ENCODE data around the gene VTI1B. TPM values are rescaled to one million over a fixed set of nuclear protein-coding genes. Genes with fewer than 3 reads are reported as not detected.
"Not testable (repeated sequence)": the region's sequence is repeated elsewhere in the genome, so short reads cannot be mapped to it uniquely, and the experiment has no call there.

VTI1B gene
- total RNA-seq, 4 donors from 2014 or later, result 78.5 to 104 (median 83.3) TPM

DNA sequence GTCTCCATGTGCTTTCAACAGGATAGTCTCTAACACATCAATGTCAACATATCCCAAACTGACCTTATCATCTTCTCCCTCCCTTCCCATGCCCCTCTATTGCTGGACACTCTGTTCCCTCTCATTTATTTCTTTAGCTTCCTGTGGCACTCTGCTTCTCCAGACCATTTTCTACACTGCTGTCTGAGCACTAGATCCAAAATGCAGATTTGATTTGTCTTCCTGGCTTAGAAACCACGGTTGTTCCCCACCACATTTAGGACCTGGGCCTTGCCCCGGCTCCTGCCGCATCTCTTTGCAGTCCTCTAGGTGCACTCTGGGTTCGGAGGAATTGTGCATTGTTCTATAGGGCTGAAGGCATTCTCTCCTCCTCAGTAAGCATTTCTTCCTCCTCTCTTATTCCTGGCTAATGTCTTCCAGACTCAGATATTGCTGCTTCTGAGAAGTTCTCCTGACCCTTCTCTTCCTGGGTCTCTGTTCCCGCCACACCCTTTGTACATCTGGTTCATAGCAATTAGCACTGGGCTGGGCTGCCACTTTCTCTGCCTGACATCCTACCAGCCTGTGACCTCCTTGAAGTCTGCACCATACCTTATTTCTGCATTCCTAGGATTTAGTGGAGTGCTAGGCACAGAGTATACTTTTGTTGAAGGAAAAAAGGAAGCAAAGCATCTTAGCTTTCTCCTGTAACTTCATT lies 40.8 kb downstream of the VTI1B start:
- DNase-seq (ENCODE audit: extremely low spot score), result no peak
- Histone ChIP-seq H3K4me3 (no peak overlapping the region), H3K27me3 (no peaks in the 10 kb centered on the region), H3K4me1 (peaks cover 0 to 2% (median 0%) of the 10 kb centered on the region in 4 donors), H3K9me3 (no peaks in the 10 kb centered on the region), H3K27ac (replicated peaks in 1 of 4) (no peak overlapping the region), H3K36me3 (no peaks in the 10 kb centered on the region)
- intact Hi-C loops (cut with DNase I), result no loop called here
- WGBS, result 92% methylated on average over 5 of the region's 5 CpGs
- no peak for TF ChIP-seq POLR2A (IDR thresholded peaks at IDR 0.05; ENCODE audit: low read depth)
- TF ChIP-seq, protein P1, sequence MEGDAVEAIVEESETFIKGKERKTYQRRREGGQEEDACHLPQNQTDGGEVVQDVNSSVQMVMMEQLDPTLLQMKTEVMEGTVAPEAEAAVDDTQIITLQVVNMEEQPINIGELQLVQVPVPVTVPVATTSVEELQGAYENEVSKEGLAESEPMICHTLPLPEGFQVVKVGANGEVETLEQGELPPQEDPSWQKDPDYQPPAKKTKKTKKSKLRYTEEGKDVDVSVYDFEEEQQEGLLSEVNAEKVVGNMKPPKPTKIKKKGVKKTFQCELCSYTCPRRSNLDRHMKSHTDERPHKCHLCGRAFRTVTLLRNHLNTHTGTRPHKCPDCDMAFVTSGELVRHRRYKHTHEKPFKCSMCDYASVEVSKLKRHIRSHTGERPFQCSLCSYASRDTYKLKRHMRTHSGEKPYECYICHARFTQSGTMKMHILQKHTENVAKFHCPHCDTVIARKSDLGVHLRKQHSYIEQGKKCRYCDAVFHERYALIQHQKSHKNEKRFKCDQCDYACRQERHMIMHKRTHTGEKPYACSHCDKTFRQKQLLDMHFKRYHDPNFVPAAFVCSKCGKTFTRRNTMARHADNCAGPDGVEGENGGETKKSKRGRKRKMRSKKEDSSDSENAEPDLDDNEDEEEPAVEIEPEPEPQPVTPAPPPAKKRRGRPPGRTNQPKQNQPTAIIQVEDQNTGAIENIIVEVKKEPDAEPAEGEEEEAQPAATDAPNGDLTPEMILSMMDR (IDR thresholded peaks at IDR 0.05), result no peak
- no peak for TF ChIP-seq EP300 (IDR thresholded peaks at IDR 0.05)
- no peak for TF ChIP-seq POLR2AphosphoS5 (IDR thresholded peaks at IDR 0.05)

DNA sequence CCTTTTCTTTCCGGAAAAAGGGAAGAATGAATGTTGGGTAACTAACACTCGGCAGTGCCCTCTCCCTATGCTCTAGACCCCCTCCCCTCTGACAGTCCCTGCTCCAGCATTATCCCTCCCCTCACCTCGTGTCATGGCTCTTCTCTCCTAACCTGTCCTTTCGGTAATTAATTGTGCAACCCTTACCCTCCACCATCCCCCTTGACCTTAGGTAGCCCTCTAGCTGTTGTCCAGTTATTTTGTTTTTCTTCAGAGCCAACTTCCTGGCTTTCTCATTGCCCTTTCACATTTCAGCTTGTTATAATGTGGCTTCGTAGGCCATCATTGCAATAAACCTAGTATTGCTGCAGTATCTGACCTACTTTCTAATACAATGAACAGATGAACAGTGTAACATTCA lies 43.5 kb downstream of the VTI1B start:
- Histone ChIP-seq H3K36me3 (no peaks in the 10 kb centered on the region), H3K27me3 (no peaks in the 10 kb centered on the region), H3K4me1 (no peaks in the 10 kb centered on the region), H3K9me3 (no peaks in the 10 kb centered on the region), H3K4me3 (no peak overlapping the region), H3K27ac (replicated peaks in 1 of 4) (no peak overlapping the region)
- TF ChIP-seq POLR2AphosphoS5 (IDR thresholded peaks at IDR 0.05), result no peak
- TF ChIP-seq POLR2A (IDR thresholded peaks at IDR 0.05; ENCODE audit: low read depth), result no peak
- no peak for TF ChIP-seq EP300 (IDR thresholded peaks at IDR 0.05)
- TF ChIP-seq, protein P1 (IDR thresholded peaks at IDR 0.05), result no peak
- intact Hi-C loops (cut with DNase I), result no loop called here
- DNase-seq (ENCODE audit: extremely low spot score), result no peak
- WGBS, result 83% methylated on average over 5 of the region's 5 CpGs

DNA sequence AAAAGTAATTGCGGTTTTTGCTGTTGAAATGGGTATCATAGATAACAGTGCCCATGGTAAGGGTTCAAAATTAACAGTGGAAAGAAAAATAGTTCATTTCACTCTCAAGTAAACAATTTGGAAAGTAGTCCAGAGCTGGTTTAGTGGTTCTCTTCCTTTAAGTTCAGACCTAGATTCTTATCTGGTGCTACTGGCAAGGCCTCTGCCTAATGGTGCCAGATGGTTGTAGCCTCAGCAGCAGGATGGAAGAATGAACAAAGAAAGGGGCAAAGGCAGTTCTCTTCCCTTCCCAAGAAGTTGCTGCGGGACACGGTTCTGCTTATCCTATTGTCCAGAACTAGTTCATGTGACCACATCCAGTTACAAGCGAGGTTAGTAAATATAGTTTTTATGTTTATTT lies 44.2 kb downstream of the VTI1B start:
- no peaks in the 10 kb centered on the region for H3K9me3 ChIP-seq
- DNase-seq (ENCODE audit: extremely low spot score), result no peak
- H3K4me1 ChIP-seq, result no peaks in the 10 kb centered on the region
- no peak overlapping the region for H3K4me3 ChIP-seq
- H3K36me3 ChIP-seq, result no peaks in the 10 kb centered on the region
- H3K27ac ChIP-seq (replicated peaks in 1 of 4), result no peak overlapping the region
- no peaks in the 10 kb centered on the region for H3K27me3 ChIP-seq
- 92% methylated on average over 4 of the region's 4 CpGs for WGBS
- TF ChIP-seq POLR2AphosphoS5 (IDR thresholded peaks at IDR 0.05) (no peak), EP300 (IDR thresholded peaks at IDR 0.05) (no peak), POLR2A (IDR thresholded peaks at IDR 0.05; ENCODE audit: low read depth) (no peak)
- TF ChIP-seq, protein P1 (IDR thresholded peaks at IDR 0.05), result no peak
- intact Hi-C loops (cut with DNase I), result no loop called here

DNA sequence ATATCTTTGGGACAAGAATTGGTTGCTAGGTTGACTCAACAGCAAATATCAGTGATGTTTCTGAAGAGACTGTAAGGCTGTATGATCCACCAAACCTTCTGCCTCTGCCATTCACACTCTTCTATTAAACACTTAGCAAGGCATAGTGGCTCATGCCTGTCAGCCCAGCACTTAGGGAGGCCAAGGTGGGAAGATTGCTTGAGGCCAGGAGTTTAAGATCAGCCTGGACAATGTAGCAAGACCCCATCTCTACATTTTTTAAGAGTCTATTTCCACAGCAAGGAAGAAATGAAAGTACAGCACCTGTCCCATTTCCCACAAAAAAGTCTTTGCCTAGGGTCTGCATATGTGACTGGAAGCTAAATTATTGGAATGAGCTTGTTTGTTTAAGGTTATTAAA lies 46.9 kb downstream of the VTI1B start:
- H3K9me3 ChIP-seq, result no peaks in the 10 kb centered on the region
- no peak for DNase-seq (ENCODE audit: extremely low spot score)
- TF ChIP-seq EP300 (IDR thresholded peaks at IDR 0.05) (no peak), POLR2A (IDR thresholded peaks at IDR 0.05; ENCODE audit: low read depth) (no peak), POLR2AphosphoS5 (IDR thresholded peaks at IDR 0.05) (no peak)
- TF ChIP-seq, protein P1 (IDR thresholded peaks at IDR 0.05), result no peak
- no peaks in the 10 kb centered on the region for H3K27me3 ChIP-seq
- intact Hi-C loops (cut with DNase I), result no loop called here
- no peak overlapping the region for H3K4me3 ChIP-seq
- H3K4me1 ChIP-seq, result peaks cover 6 to 14% (median 13%) of the 10 kb centered on the region in 4 donors
- H3K27ac ChIP-seq (replicated peaks in 1 of 4), result no peak overlapping the region
- no peaks in the 10 kb centered on the region for H3K36me3 ChIP-seq

DNA sequence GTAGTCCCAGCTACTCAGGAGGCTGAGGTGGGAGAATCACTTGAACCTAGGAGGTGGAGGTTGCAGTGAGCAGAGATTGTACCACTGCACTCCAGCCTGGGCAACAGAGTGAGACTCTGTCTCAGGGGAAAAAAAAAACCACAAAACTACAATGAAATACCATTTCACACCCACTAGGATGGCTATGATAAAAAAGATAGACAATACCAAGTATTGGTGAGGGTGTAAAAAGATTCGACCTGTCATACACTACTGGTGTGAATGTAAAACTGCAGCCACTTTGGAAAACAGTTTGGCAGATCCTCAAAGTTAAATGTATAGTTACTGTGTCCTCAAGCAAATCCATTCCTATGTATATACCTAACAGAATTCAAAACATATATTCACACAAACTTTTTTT lies 48.3 kb downstream of the VTI1B start:
- H3K27ac ChIP-seq (replicated peaks in 1 of 4); intact Hi-C loops (cut with DNase I); H3K27me3 ChIP-seq; H3K36me3 ChIP-seq; H3K9me3 ChIP-seq; H3K4me3 ChIP-seq; DNase-seq (ENCODE audit: extremely low spot score): not testable (repeated sequence)
- H3K4me1 ChIP-seq, result peaks cover 9 to 22% (median 20%) of the 10 kb centered on the region in 4 donors
- WGBS, result 86% methylated on average over 1 of the region's 1 CpG

Measured in esophagus muscularis mucosa (tissue), 4 donors.